GM18508 (cell line): ENCODE data around the gene CCDC69.
"Not testable (repeated sequence)": the region's sequence is repeated elsewhere in the genome, so short reads cannot be mapped to it uniquely, and the experiment has no call there.

Experiments used
- ATAC-seq: cut with Tn5 transposase; IDR thresholded peaks from one replicate; pipeline ENCODE4 v1.9.1; 2021; ENCODE audit warnings: moderate number of reproducible peaks; ENCODE audit not compliant: insufficient read depth, unreplicated experiment

The CCDC69 gene, protein sequence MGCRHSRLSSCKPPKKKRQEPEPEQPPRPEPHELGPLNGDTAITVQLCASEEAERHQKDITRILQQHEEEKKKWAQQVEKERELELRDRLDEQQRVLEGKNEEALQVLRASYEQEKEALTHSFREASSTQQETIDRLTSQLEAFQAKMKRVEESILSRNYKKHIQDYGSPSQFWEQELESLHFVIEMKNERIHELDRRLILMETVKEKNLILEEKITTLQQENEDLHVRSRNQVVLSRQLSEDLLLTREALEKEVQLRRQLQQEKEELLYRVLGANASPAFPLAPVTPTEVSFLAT

DNA sequence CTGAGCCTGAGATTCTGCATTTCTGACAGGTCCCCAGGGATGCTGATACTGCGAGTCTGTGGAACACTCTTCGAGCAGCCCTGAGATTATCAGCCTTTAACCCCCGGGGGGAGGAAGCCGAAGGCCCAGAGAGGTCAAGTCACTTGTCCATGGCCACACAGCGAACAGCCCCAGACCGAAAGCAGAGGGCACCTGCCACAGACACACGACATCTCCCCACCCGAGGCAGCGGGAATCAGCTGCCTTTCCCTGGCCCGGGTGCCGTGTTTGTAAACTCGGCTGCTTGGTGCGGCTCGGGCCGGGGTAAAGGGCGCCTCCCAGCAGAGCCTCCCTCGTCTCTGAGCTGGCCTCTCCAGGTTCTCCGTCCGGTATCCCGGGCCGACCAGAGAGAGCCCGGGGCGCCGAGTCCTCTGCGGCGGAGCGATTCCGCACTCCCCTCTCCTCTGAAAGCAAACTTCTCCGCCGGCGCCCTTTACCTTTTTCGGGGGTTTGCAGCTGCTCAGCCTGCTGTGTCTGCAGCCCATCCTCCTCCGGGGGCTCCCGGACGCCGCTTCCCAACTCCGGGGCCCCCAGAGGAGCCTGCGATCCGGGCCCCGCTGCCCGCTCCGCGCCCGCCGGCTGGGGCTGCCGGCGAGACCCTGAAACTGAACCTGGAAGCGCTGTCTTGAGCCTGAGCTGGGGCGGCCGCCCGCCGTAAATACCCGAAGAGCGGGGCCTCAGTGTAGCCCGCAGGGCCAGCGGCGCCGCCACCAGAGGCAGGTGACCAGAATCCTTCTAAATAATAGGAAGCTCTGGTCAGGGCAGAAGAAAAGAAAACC is at the start of gene CCDC69:
CCDC69 (minus strand) TSS at position 646 of the 818 bp plus-strand sequence; CDS start at position 524, 122 bp downstream.
- ATAC-seq, result peak; percentile 54

DNA sequence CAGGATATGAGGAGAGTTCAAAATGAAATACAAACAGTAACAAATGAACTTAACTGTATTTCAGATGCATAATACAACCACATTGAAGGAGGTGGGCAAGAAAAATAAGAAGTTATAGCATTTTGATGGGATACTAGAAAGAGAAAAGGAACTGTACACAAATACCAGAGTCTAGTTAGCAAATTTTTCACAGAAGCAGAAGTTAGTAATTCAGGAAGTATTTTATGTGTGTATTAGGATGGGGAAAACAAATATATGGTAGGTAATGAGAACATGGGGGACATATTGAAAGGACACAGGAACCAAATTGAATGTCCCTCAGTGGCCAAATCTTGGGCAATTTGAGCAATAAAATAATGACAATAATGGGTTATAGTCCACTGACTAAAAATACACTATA is 47.4 kb upstream of the CCDC69 start:
- no peak for ATAC-seq

DNA sequence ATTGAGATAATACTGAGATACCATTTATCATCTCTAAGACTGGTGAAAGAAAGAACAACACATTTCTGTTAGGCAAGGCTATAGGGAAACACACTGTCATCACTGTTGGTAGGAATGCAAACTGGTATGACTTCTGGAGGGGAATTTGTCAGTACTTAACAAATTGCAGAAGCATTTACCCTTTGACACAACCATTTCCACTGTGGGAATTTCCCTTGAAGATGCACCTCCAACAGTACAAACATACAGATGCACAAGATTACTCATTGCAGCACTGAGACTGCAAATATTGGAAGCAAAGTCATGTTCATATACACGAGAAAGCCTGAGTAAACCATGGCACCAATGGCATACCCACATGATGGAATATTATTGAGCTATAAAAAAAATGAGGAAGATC is 46.7 kb upstream of the CCDC69 start:
- peak; percentile 85 for ATAC-seq

DNA sequence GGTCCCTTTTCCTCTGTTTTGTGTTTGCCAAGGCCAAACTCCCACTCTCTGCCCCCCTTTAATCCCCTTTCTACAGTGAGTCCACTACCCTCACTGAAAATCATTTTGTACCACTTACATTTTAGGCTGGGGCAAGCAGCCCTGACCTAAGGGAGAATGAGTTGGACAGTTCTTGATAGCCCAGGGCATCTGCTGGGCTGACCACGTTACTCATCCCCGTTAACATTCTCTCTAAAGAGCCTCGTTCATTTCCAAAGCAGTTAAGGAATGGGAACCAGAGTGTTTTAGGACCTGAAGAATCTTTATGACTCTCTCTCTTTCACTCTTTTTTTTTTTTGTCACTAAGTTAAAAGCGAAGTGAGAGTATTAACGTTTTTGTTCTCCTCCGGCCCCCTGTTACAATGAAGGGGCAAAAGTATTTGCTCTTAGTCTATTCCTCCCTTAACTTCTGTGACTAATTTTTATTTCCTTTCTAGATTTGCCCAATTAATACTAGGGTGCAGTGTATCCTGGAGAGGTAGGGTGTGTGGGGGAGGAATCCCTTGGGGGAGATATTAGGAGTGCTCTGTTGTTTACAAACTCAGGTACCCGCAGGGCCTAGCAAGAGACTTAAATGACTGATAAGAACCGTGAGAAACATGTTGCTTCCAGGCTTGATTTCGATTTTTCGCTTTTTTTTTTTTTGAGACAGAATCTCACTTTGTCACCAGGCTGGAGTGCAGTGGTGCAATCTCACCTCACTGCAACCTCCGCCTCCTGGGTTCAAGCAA is 43.8 kb upstream of the CCDC69 start:
- ATAC-seq, result no peak

DNA sequence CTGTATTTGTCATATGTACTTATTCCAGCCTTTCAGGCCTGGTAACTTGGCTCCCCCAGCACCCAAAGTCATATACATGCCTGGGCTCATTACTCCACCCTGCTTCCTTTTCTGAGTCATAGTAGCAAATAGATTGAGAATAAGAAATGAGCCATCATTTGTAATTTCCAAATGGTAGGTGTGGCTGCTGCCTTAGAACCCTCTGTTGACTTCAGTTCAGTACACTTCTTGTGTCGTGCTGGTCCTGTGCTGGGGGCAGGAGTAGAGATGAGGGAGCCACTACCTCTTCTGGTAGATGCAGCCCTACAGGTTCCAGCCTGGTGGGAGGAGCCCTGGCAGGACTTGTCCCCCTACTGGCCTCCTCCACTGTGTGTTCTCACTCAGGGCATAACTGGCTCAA is 40.2 kb upstream of the CCDC69 start:
- no peak for ATAC-seq

DNA sequence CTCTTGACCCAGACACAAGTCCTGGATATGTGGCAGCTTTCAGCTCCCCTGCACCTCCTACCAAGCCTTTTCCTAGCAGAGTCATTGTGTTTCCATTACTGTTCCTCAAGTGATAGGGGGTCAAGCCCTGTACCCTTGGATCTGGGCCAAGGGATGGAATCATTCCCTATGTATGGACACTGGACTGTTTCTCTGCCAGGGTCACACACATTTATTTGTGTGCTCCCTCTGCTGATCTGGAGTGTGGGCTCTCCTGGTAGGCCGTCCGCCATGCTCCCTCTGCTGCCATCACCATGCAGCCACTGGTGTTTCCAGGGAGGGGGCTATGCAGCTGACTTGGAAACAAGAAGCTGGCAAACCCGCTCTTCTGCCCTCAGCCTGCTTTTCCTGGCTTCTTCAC is 38.6 kb upstream of the CCDC69 start:
- no peak for ATAC-seq

DNA sequence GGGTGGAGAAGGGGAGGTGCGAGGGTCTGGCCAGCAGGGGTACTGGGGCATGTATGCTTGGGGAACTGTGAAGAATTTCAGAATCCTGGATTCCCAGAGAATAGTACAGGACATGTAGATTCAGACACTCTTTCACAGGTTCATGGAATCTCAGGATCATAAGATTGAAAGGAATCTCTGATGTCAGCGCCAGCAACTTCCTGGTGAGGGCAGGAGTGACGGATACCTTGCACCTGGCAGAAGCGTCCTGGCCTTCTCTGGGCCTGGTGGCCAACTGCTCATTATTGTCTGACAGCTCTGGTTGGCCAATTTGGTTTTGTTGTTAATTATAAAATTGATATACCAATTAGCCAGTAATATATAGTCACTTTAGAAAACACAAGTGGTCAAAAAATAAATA is 36.0 kb upstream of the CCDC69 start:
- ATAC-seq, result no peak

DNA sequence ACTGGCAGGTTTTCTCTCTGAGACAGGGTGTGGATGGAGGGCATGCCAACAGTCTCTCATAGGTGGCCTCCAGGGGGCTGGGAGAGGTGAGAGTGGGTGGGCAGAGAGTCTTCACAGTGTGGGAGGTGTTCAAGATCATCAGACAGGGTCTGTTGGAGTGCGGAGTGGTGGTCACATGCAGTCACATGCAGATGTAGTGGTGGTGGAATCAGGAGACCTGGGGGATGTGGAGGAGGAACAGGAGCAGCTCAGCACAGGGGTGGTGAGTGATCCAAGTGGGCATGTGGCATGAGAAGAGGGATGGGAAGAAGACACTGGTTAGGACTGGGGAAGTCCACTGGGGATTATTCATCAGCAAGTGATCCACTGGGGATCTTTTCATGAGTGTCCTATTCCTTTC is 34.9 kb upstream of the CCDC69 start:
- ATAC-seq, result no peak

DNA sequence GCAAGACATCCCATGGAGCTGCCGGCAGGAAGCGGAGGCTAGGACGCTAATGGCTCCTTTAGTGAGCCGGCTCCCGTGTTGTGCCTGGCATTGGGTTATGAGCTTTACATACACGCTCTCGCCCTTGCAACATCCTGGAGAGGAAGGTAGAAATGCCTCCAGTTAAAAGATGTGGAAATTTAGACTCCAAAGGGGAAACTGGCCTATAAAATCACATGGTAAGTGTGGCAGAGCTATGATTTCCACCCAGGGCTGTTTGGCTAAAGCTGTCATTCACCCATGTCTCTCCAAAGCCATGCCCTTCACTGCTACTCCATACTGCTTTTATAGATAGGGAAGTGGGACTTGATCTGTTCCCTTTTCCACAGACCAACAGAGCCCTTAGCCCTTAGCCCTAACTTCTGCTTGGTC is 34.3 kb upstream of the CCDC69 start:
- no peak for ATAC-seq

DNA sequence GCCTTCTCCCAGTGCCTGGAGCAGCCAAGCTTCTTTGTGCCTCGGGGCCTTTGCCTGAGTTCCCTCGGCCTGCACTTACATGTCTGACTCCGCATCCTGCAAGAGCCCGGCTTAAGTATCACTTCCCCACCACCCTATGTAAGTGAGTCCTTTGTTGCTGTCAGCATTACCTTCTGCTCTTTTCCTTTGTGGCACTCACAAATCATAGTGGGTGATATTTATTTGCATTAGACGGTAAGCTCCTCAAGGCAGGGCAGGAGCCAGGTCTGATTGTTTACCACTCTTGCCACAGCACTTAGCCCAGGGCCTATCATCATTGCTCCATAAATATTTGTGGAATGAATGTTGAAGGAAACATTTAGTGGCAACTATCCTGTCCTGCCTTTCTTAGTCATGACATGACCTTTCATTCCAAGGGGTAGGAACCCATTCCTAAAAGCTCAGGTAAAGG is 33.9 kb upstream of the CCDC69 start:
- peak; percentile 18 for ATAC-seq

DNA sequence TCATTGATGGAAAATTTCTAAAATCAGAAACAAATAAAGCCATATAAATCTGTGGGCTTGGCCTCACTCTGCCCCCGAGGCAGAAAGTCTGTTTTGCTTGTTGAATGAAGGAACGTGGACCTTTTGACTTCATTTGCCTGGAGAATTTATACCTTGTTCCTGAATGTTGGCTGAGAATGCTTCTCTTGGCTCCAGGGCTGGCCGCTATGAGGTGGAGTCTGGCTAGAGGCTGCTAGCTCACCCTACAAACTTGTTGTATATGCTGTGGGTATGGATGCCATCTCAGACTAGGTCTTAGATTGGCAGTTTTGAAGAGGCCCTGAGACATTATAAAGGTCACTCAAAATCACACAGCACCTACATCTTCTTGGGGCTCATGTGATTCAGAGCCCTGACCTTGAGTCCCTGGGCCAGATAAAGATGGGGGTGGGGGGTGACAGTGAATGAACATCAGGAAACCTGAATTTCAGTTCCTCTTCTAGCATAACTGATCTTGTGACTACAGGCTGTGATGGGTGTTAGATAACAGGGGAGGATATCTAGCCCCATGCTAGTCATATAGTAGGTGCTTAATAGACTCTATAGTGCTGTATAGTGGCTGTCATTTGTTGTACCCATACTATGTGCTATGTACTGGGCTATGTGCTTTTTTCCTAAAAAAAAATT is 31.9 kb upstream of the CCDC69 start:
- peak; percentile 28 for ATAC-seq

DNA sequence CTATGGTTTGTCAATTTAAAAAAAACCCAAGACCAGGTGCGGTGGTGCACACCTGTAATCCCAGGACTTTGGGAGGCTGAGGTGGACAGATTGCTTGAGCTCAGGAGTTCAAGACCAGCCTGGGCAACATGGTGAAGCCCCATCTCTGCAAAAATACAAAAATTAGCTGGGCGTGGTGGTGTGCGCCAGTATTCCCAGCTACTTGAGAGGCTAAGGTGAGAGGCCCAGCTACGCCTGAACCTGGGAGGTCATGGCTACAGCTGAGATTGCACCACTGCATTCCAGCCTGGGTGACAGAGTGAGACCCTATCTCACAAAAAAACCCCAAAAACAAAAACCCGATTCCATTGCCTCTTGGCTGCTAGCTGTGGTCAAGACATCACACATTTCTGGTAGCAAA is 31.1 kb upstream of the CCDC69 start:
- not testable (repeated sequence) for ATAC-seq

DNA sequence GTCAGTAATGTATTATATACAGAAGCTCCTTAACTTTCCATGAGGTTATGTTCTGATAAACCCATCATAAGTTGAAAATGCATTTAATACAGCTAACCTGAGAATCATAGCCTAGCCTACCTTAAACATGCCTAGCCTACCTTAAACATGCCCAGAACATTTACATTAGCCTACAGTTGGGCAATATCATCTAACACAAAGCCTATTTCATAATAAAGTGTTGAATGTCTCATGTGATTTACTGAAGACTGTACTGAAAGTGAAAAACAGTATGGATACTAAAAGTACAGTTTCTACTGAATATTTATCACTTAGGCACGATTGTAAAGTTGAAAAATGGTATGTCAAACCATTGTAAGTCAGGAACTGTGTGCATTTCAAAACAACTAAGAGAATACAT is 30.7 kb upstream of the CCDC69 start:
- ATAC-seq, result no peak

DNA sequence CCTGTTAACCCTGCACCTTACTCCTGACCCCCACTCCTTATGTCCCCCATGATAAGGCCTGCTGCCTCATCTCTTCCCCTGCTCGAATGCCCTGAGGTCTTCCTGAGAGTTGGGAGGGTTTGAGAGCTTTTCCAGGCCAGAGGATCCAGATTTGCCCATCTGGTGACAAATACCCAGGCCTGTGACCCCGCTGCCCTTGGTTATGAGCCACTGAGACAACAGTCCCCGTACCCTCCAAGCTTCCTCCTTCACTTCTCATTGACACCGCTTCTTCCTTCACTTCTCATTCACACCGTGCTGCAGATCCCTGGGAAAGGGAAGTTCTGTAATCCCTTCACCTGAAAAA is 29.7 kb upstream of the CCDC69 start:
- no peak for ATAC-seq

DNA sequence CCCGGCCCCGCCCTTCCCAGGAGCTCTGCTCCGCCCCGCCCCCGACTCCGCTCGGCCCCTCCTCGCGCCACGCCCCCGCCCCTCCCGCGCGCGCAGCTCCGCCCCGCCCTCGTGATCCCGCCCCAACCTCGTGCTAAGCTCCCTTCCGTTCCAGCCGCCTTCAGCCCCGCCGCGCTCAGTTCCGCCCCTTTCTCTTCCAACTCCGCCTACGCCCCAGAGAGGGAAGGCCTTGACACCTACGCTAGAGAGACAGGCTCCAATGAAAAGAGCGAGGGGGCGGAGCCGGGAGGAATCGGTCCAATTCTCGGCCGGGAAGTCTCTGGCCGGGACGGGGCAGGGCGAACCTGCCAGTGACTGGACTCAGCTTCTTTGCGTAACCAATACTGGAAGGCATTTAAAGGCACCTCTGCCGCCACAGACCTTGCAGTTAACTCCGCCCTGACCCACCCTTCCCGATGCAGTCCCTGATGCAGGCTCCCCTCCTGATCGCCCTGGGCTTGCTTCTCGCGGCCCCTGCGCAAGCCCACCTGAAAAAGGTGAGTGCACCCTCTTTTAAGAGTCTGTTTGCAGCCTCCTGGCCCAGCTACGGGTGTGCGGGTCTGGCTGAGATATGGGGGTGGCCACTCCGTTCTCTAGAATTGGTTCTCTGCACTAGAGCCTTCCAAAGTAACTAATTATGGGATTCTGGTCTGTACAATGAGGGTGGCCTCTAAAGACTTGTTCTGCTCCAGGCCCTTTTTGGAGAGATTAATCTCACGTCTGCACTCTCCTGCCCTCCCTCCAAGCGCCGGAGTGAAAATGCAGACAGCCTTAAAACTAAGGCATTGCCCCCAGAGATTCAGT is 29.1 kb upstream of the CCDC69 start, which contains the start of gene GM2A:
GM2A (plus strand) TSS at position 424 of the 843 bp plus-strand sequence; CDS start at position 456, 32 bp downstream.
- ATAC-seq, result peak; percentile 65

DNA sequence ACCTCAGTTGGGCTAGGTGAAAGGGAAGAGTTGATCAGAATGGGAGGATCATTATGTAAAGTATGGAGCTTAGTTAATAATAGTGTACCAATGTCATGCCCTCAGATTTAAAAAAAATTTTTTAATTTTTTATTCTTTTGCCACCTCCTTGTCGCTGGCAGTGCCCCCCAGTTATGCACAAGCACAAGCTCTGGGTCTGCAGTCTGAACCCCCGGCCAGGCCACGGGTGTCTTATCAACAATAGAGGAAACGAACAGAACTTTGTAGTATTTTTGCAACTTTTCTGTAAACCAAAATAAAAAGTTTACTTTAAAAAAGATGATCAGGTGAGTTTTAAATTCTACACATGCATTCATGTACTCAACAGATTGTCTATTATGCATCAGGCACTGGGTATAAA is 27.7 kb upstream of the CCDC69 start:
- no peak for ATAC-seq

DNA sequence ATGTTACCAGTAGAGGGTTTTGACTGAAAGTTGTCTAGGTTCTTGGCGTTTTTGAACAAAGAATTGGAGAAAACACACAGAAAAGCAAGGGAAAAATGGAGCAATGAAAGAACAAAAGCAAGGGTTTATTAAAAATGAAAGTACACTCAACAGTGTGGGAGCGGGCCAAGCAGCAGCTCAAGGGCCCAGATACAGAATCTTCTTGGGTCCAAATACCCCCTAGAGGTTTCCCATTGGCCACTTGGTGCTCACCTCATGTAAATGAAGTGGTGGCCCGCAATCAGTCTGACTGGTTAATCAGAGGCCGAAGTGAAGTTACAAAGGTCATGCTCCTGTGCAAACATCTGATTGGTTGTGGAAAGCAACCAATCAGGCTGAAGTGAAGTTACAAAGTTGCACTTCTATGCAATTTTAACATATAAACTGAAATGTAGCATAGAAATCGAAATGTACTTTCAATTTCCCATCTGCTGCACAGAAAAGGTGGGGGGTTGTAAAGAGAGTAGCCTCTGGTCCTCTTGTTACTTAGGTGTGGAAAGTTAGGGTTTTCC is 27.2 kb upstream of the CCDC69 start:
- ATAC-seq, result no peak

DNA sequence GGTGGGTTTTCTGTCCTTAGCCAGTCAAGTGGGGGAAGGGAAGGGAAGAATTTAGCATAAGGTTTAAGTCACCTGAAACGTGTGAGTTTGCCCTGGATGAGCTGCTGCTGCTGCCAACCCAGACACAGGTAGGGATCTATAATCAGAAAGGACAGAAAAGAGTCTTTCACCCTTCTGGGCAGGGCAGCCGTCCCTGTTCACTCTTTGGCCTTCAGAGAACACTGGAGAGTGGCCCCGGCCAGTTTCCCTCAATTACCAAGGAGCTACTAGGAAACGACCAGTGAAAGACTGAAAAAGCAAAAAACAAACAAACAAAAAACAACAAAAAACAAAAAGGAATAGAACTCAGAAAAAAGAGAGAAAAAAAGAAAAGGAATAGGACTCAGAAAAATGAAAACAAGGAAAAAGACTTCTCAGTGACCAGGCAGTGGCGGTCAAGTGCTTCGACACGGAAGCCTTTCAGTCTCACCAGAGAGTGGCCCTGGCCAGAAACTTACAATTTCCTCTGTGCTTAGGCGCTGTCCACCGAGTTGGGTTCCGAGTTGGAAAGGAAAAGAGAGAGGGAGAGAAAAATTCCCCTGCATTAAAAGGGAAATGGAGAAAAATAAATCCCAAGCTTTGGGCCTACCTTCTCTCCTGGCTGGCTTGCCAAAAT is 26.6 kb upstream of the CCDC69 start:
- no peak for ATAC-seq

DNA sequence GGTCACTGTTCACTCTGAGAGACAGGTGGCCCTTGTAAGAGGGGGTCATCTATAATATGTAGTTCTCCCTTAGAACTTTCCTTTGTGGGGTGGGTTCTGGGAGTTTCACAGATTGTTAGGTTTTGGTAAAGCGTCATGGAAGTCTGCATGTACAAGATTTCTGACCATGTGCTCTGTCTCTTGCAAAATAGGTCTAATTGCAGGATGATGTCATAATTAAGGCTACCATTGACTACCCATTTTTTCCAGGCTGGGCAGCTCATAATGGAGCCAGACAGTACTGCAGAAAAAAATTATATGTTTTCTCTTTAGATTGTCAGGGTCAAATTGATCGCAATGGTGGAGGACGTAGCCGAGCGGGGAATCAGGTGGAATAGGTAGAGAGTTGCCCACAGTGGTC is 25.4 kb upstream of the CCDC69 start:
- no peak for ATAC-seq
